ENCODE results near the gene CEP170.
"Not testable (repeated sequence)": the region's sequence is repeated elsewhere in the genome, so short reads cannot be mapped to it uniquely, and the experiment has no call there.

CEP170 gene

GRCh38 chr1:243193330-243193729 is 61.8 kb downstream of the CEP170 start:
- not testable (repeated sequence) for H3K27ac Mint-ChIP-seq, DNase-seq, H3K4me1 Mint-ChIP-seq, H3K27me3 Mint-ChIP-seq, H3K9me3 Mint-ChIP-seq, H3K4me3 Mint-ChIP-seq, ATAC-seq
- H3K36me3 Mint-ChIP-seq (ENCODE audit: low read depth), result peaks cover 16% of the 10 kb centered on the region

GRCh38 chr1:243186201-243186995 is 68.7 kb downstream of the CEP170 start:
- H3K36me3 Mint-ChIP-seq (ENCODE audit: low read depth), result peaks cover 30% of the 10 kb centered on the region
- DNase-seq, H3K9me3 Mint-ChIP-seq, H3K27ac Mint-ChIP-seq, ATAC-seq, H3K4me1 Mint-ChIP-seq, H3K4me3 Mint-ChIP-seq, H3K27me3 Mint-ChIP-seq: not testable (repeated sequence)

GRCh38 chr1:243184787-243185186 is 70.3 kb downstream of the CEP170 start:
- not testable (repeated sequence) for H3K9me3 Mint-ChIP-seq, H3K27ac Mint-ChIP-seq, ATAC-seq, H3K4me3 Mint-ChIP-seq, H3K27me3 Mint-ChIP-seq, H3K4me1 Mint-ChIP-seq, DNase-seq
- peaks cover 30% of the 10 kb centered on the region for H3K36me3 Mint-ChIP-seq (ENCODE audit: low read depth)

GRCh38 chr1:243183661-243184060 is 71.4 kb downstream of the CEP170 start:
- ATAC-seq, H3K4me1 Mint-ChIP-seq, DNase-seq, H3K27ac Mint-ChIP-seq, H3K27me3 Mint-ChIP-seq, H3K9me3 Mint-ChIP-seq, H3K4me3 Mint-ChIP-seq: not testable (repeated sequence)
- H3K36me3 Mint-ChIP-seq (ENCODE audit: low read depth), result peaks cover 29% of the 10 kb centered on the region

GRCh38 chr1:243183176-243183575 is 71.9 kb downstream of the CEP170 start:
- DNase-seq, H3K4me3 Mint-ChIP-seq, H3K9me3 Mint-ChIP-seq, H3K27me3 Mint-ChIP-seq, ATAC-seq, H3K27ac Mint-ChIP-seq, H3K4me1 Mint-ChIP-seq: not testable (repeated sequence)
- peaks cover 29% of the 10 kb centered on the region for H3K36me3 Mint-ChIP-seq (ENCODE audit: low read depth)

GRCh38 chr1:243179720-243180119 is 75.4 kb downstream of the CEP170 start:
- ATAC-seq, result peak; percentile 80
- Mint-ChIP-seq H3K36me3 (ENCODE audit: low read depth) (peaks cover 7% of the 10 kb centered on the region), H3K4me3 (no peak overlapping the region)

GRCh38 chr1:243177792-243178191 is 77.3 kb downstream of the CEP170 start:
- not testable (repeated sequence) for H3K9me3 Mint-ChIP-seq; ATAC-seq; DNase-seq; H3K27me3 Mint-ChIP-seq; H3K4me3 Mint-ChIP-seq; H3K27ac Mint-ChIP-seq; H3K36me3 Mint-ChIP-seq (ENCODE audit: low read depth); H3K4me1 Mint-ChIP-seq

More at GRCh38 chr1:243179720-243180119, 75.4 kb downstream of the CEP170 start:
- no peaks in the 10 kb centered on the region for H3K9me3 Mint-ChIP-seq
- H3K4me1 Mint-ChIP-seq, result peaks cover 9% of the 10 kb centered on the region
- DNase-seq, result no peak
- H3K27me3 Mint-ChIP-seq, result no peaks in the 10 kb centered on the region
- peak overlapping the region; percentile 45 for H3K27ac Mint-ChIP-seq

GRCh38 chr1:243173758-243174369 is 81.2 kb downstream of the CEP170 start:
- H3K27me3 Mint-ChIP-seq; DNase-seq; H3K4me3 Mint-ChIP-seq; H3K27ac Mint-ChIP-seq; ATAC-seq; H3K9me3 Mint-ChIP-seq; H3K36me3 Mint-ChIP-seq (ENCODE audit: low read depth); H3K4me1 Mint-ChIP-seq: not testable (repeated sequence)

GRCh38 chr1:243164911-243165310 is 90.2 kb downstream of the CEP170 start:
- not testable (repeated sequence) for H3K27ac Mint-ChIP-seq; H3K4me3 Mint-ChIP-seq; H3K36me3 Mint-ChIP-seq (ENCODE audit: low read depth); ATAC-seq; DNase-seq; H3K4me1 Mint-ChIP-seq; H3K27me3 Mint-ChIP-seq; H3K9me3 Mint-ChIP-seq

GRCh38 chr1:243150906-243151305 is 104.2 kb downstream of the CEP170 start:
- ATAC-seq, H3K4me3 Mint-ChIP-seq, H3K4me1 Mint-ChIP-seq, H3K27me3 Mint-ChIP-seq, DNase-seq, H3K9me3 Mint-ChIP-seq, H3K27ac Mint-ChIP-seq: not testable (repeated sequence)
- peaks cover 23% of the 10 kb centered on the region for H3K36me3 Mint-ChIP-seq (ENCODE audit: low read depth)

- not testable (repeated sequence) for H3K27me3 Mint-ChIP-seq, H3K4me1 Mint-ChIP-seq, H3K27ac Mint-ChIP-seq, DNase-seq, H3K9me3 Mint-ChIP-seq, ATAC-seq, H3K4me3 Mint-ChIP-seq
- H3K36me3 Mint-ChIP-seq (ENCODE audit: low read depth), result peaks cover 12% of the 10 kb centered on the region
These were observed 106.0 kb downstream of the CEP170 start for GRCh38 chr1:243149120-243149519.

- ATAC-seq; H3K27me3 Mint-ChIP-seq; H3K27ac Mint-ChIP-seq; H3K9me3 Mint-ChIP-seq; H3K4me3 Mint-ChIP-seq; DNase-seq; H3K36me3 Mint-ChIP-seq (ENCODE audit: low read depth); H3K4me1 Mint-ChIP-seq: not testable (repeated sequence)
These were observed 107.7 kb downstream of the CEP170 start for GRCh38 chr1:243147351-243147750.

- not testable (repeated sequence) for H3K27me3 Mint-ChIP-seq; H3K4me3 Mint-ChIP-seq; H3K27ac Mint-ChIP-seq; ATAC-seq; H3K36me3 Mint-ChIP-seq (ENCODE audit: low read depth); DNase-seq; H3K9me3 Mint-ChIP-seq; H3K4me1 Mint-ChIP-seq
These were observed 114.6 kb downstream of the CEP170 start for GRCh38 chr1:243140498-243140897.

GRCh38 chr1:243122876-243123409 is 132.1 kb downstream of the CEP170 start:
- not testable (repeated sequence) for H3K27me3 Mint-ChIP-seq; H3K9me3 Mint-ChIP-seq; H3K36me3 Mint-ChIP-seq (ENCODE audit: low read depth); DNase-seq; H3K4me1 Mint-ChIP-seq; H3K4me3 Mint-ChIP-seq; ATAC-seq
- H3K27ac Mint-ChIP-seq, result peak overlapping the region; percentile 14

- H3K4me1 Mint-ChIP-seq; H3K36me3 Mint-ChIP-seq (ENCODE audit: low read depth); H3K27ac Mint-ChIP-seq; H3K9me3 Mint-ChIP-seq; H3K4me3 Mint-ChIP-seq; ATAC-seq; H3K27me3 Mint-ChIP-seq; DNase-seq: not testable (repeated sequence)
These were observed 133.1 kb downstream of the CEP170 start for GRCh38 chr1:243121939-243122338.

Data from activated naive CD8-positive, alpha-beta T cell treated with anti-CD3 and anti-CD28 coated beads, Interleukin-2, amount 50 U/mL, for 24 hours (primary cell).